H1 (cell line): ENCODE results near the gene RNASE4. TPM values are rescaled to one million over a fixed set of nuclear protein-coding genes. Genes with fewer than 3 reads are reported as not detected.

Experiments used
- CTCF ChIA-PET: fragments of 300-600 bp; sonication (Branson Sonifier 250); formaldehyde crosslinking; loops from one replicate; lab custom pipeline; 2021; ENCODE audit not compliant: partially characterized antibody; lab: Charles Lee
- POLR2A ChIA-PET: fragments of 300-600 bp; sonication (Branson Sonifier 250); formaldehyde crosslinking; loops from one replicate; lab custom pipeline; 2021; ENCODE audit warnings: inconsistent platforms; ENCODE audit not compliant: partially characterized antibody; lab: Charles Lee
- DNase-seq, 2 experiments: peaks; one replicate each; pipeline versions ENCODE4 v3.0.0 to v3.0.0-alpha.2; 2010 to 2022; ENCODE audit warnings: low spot score in 2 of 2, low read depth in 1 of 2, mixed read lengths in 1 of 2
- FAIRE-seq: peaks from 2 replicates; lab custom pipeline; 2011; peaks lifted over from hg19 to GRCh38; lab: Jason Lieb, UNC
- H2AFZ ChIP-seq: 2 replicates; pipeline ENCODE4 v1.8.1; 2012; ENCODE audit warnings: low read length, inconsistent platforms
- H2AK5ac ChIP-seq: 2 replicates; pipeline ENCODE4 v1.6.1; 2013; ENCODE audit warnings: low read depth, low read length
- H2BK120ac ChIP-seq: replicated peaks from 2 replicates; pipeline ENCODE3; 2013; ENCODE audit warnings: low read depth, low read length, inconsistent platforms
- H2BK12ac ChIP-seq: 2 replicates; pipeline ENCODE4 v1.6.1; 2013; ENCODE audit warnings: low read depth, low read length
- H2BK15ac ChIP-seq: 2 replicates; pipeline ENCODE4 v1.6.1; 2013; ENCODE audit warnings: low read length
- H2BK20ac ChIP-seq: 2 replicates; pipeline ENCODE4 v1.6.1; 2013; ENCODE audit warnings: low read length
- H2BK5ac ChIP-seq: 2 replicates; pipeline ENCODE4 v1.6.1; 2013; ENCODE audit warnings: low read depth, low read length
- H3K14ac ChIP-seq: 2 replicates; pipeline ENCODE4 v1.6.1; 2013; ENCODE audit warnings: inconsistent platforms; ENCODE audit not compliant: insufficient read length
- H3K18ac ChIP-seq: 2 replicates; pipeline ENCODE4 v1.6.1; 2013; ENCODE audit warnings: low read length; ENCODE audit errors: extremely low read depth
- H3K23ac ChIP-seq: 2 replicates; pipeline ENCODE4 v1.6.1; 2013; ENCODE audit warnings: inconsistent platforms; ENCODE audit not compliant: insufficient read length
- H3K23me2 ChIP-seq: 2 replicates; pipeline ENCODE4 v1.6.1; 2013; ENCODE audit warnings: low read depth, low read length
- H3K27ac ChIP-seq: 2 replicates; pipeline ENCODE4 v1.6.1; 2011; ENCODE audit warnings: low read depth, low read length, inconsistent platforms
- H3K27me3 ChIP-seq, 4 experiments: replicated peaks in 1 of 4; 1 replicate in 1 of 4; 2 replicates in 3 of 4; pipeline versions ENCODE4 v1.6.1 to v1.8.1; 2011 to 2013; ENCODE audit warnings: low read length in 3 of 4, mild to moderate bottlenecking in 3 of 4, inconsistent platforms in 2 of 4, mixed read lengths in 2 of 4, moderate library complexity in 1 of 4; ENCODE audit not compliant: control insufficient read depth in 3 of 4, insufficient read depth in 3 of 4; ENCODE audit errors: extremely low read depth in 1 of 4
- H3K36me3 ChIP-seq, 4 experiments: 2 replicates each; pipeline versions ENCODE4 v1.6.1 to v1.8.1; 2011 to 2013; ENCODE audit warnings: mild to moderate bottlenecking in 4 of 4, low read length in 3 of 4, moderate library complexity in 2 of 4, control low read depth in 1 of 4, inconsistent platforms in 1 of 4; ENCODE audit not compliant: insufficient read depth in 4 of 4, control insufficient read depth in 2 of 4
- H3K4ac ChIP-seq: replicated peaks from 2 replicates; pipeline ENCODE3; 2013; ENCODE audit warnings: low read length, low read depth, mixed read lengths, inconsistent platforms; ENCODE audit not compliant: insufficient read length
- H3K4me1 ChIP-seq, 4 experiments: replicated peaks in 1 of 4; 1 replicate in 1 of 4; 2 replicates in 3 of 4; pipeline versions ENCODE4 v1.6.1 to v1.8.1; 2011 to 2013; ENCODE audit warnings: low read length in 3 of 4, inconsistent platforms in 2 of 4, mixed read lengths in 1 of 4; ENCODE audit not compliant: insufficient read depth in 4 of 4, control insufficient read depth in 3 of 4
- H3K4me2 ChIP-seq, 2 experiments: 2 replicates each; pipeline versions ENCODE4 v1.6.1 to v1.8.1; 2011 to 2013; ENCODE audit warnings: low read depth in 2 of 2, low read length in 2 of 2, control low read depth in 1 of 2, inconsistent platforms in 1 of 2, mild to moderate bottlenecking in 1 of 2; ENCODE audit not compliant: insufficient read depth in 1 of 2
- H3K4me3 ChIP-seq, 4 experiments: fragments of 200-600, 300-600 bp in 1 of 4; sonication (generic), shearing (Covaris generic), sonication (Bioruptor Twin) in 1 of 4; 2 replicates each; pipeline versions ENCODE4 v1.5.1 to v1.8.1; 2011 to 2016; ENCODE audit warnings: low read length in 4 of 4, low read depth in 3 of 4, control low read depth in 2 of 4, inconsistent platforms in 2 of 4, mild to moderate bottlenecking in 2 of 4, mixed read lengths in 1 of 4, moderate library complexity in 1 of 4; ENCODE audit not compliant: insufficient read depth in 2 of 4; ENCODE audit errors: extremely low read depth in 1 of 4
- H3K56ac ChIP-seq: replicated peaks from 2 replicates; pipeline ENCODE3; 2013; ENCODE audit warnings: low read depth, mild to moderate bottlenecking, mixed read lengths, low read length, inconsistent platforms; ENCODE audit not compliant: insufficient read length
- H3K79me1 ChIP-seq: 2 replicates; pipeline ENCODE4 v1.6.1; 2013; ENCODE audit warnings: low read depth, low read length, control low read depth
- H3K79me2 ChIP-seq, 2 experiments: 2 replicates each; pipeline versions ENCODE4 v1.6.1 to v1.8.1; 2012 to 2013; ENCODE audit warnings: low read length in 2 of 2, mild to moderate bottlenecking in 2 of 2, inconsistent platforms in 1 of 2; ENCODE audit not compliant: insufficient read depth in 2 of 2, control insufficient read depth in 1 of 2
- H3K9ac ChIP-seq, 4 experiments: replicated peaks in 1 of 4; 1 replicate in 1 of 4; 2 replicates in 3 of 4; pipeline versions ENCODE4 v1.6.1 to v1.8.1; 2011 to 2013; ENCODE audit warnings: low read depth in 3 of 4, low read length in 3 of 4, control low read depth in 2 of 4, mild to moderate bottlenecking in 2 of 4, moderate library complexity in 2 of 4, inconsistent platforms in 1 of 4; ENCODE audit errors: extremely low read depth in 1 of 4
- H3K9me3 ChIP-seq, 2 experiments: 2 replicates each; pipeline versions ENCODE4 v1.6.1 to v1.8.1; 2012 to 2013; ENCODE audit warnings: mild to moderate bottlenecking in 2 of 2, moderate library complexity in 2 of 2, control low read depth in 1 of 2, inconsistent platforms in 1 of 2, low read depth in 1 of 2, low read length in 1 of 2, mixed read lengths in 1 of 2; ENCODE audit not compliant: insufficient read depth in 2 of 2
- H4K20me1 ChIP-seq, 2 experiments: replicated peaks in 1 of 2; 2 replicates each; pipeline versions ENCODE3 to v1.8.1; 2011 to 2013; ENCODE audit warnings: inconsistent platforms in 2 of 2, low read length in 2 of 2, mild to moderate bottlenecking in 1 of 2; ENCODE audit not compliant: insufficient read depth in 2 of 2, control insufficient read depth in 1 of 2
- H4K5ac ChIP-seq: 2 replicates; pipeline ENCODE4 v1.6.1; 2013; ENCODE audit warnings: low read length, low read depth, mixed read lengths, inconsistent platforms; ENCODE audit not compliant: insufficient read length
- H4K8ac ChIP-seq: 2 replicates; pipeline ENCODE4 v1.8.0; 2013; ENCODE audit warnings: mild to moderate bottlenecking, moderate library complexity, low read length, inconsistent platforms; ENCODE audit not compliant: insufficient read depth; ENCODE audit errors: extremely low read depth
- H4K91ac ChIP-seq: replicated peaks from 2 replicates; pipeline ENCODE3; 2013; ENCODE audit warnings: low read length, mixed read lengths, inconsistent platforms; ENCODE audit not compliant: insufficient read length
- BRCA1 ChIP-seq: IDR thresholded peaks from 2 replicates; pipeline ENCODE4 v1.6.1; 2012; ENCODE audit warnings: low read depth, low read length, improper control_type of control experiment
- CHD1 ChIP-seq: IDR thresholded peaks from 2 replicates; pipeline ENCODE4 v1.6.1; 2012; ENCODE audit warnings: low read depth, low read length, improper control_type of control experiment
- EP300 ChIP-seq, 2 experiments: IDR thresholded peaks; 1 replicate in 1 of 2; 2 replicates in 1 of 2; pipeline ENCODE4 v1.6.1; 2011 to 2012; ENCODE audit warnings: low read depth in 2 of 2, low read length in 2 of 2, mild to moderate bottlenecking in 2 of 2, borderline replicate concordance in 1 of 2, inconsistent platforms in 1 of 2, moderate library complexity in 1 of 2
- GTF2F1 ChIP-seq: IDR thresholded peaks from 2 replicates; pipeline ENCODE4 v1.6.1; 2012; ENCODE audit warnings: low read depth, low read length, improper control_type of control experiment, borderline replicate concordance
- JUND ChIP-seq: IDR thresholded peaks from 2 replicates; pipeline ENCODE4 v1.6.1; 2011; ENCODE audit warnings: mild to moderate bottlenecking, improper control_type of control experiment, low read length
- MAFK ChIP-seq: IDR thresholded peaks from 2 replicates; pipeline ENCODE4 v1.6.1; 2012; ENCODE audit warnings: low read depth, mild to moderate bottlenecking, improper control_type of control experiment, low read length
- POU5F1 ChIP-seq: IDR thresholded peaks from 2 replicates; pipeline ENCODE4 v1.6.1; 2011; ENCODE audit warnings: low read depth, mild to moderate bottlenecking, low read length, moderate library complexity
- RFX5 ChIP-seq: IDR thresholded peaks from 2 replicates; pipeline ENCODE4 v1.6.1; 2011; ENCODE audit warnings: low read depth, low read length, improper control_type of control experiment, borderline replicate concordance
- SIN3A ChIP-seq, 2 experiments: IDR thresholded peaks in 1 of 2; conservative IDR thresholded peaks in 1 of 2; 2 replicates each; pipeline ENCODE4 v1.6.1; 2011 to 2012; ENCODE audit warnings: low read length in 2 of 2, improper control_type of control experiment in 1 of 2, low read depth in 1 of 2, mild to moderate bottlenecking in 1 of 2
- SP1 ChIP-seq: IDR thresholded peaks from 2 replicates; pipeline ENCODE4 v1.6.1; 2011; ENCODE audit warnings: low read depth, low read length
- ZNF274 ChIP-seq: IDR thresholded peaks from 2 replicates; pipeline ENCODE4 v1.7.0; 2012; ENCODE audit warnings: low read length, borderline replicate concordance; ENCODE audit errors: extremely low read depth
- WGBS, 2 experiments: shearing (Covaris generic) in 1 of 2; methylation state at CpG; one replicate each; pipeline versions ENCODE4 v1.1.6 to v1.1.7; 2013 to 2015; ENCODE audit warnings: low lambda C conversion rate in 2 of 2, mixed read lengths in 2 of 2, inconsistent platforms in 1 of 2, low coverage in 1 of 2, missing lambda C conversion rate in 1 of 2; ENCODE audit not compliant: insufficient replicate concordance in 2 of 2, insufficient coverage in 1 of 2, insufficient read length in 1 of 2; ENCODE audit errors: extremely low coverage in 1 of 2, missing lambda C conversion rate in 1 of 2; 5-methylcytosine and 5-hydroxymethylcytosine counted together
- polyA plus RNA-seq, 7 experiments: library from polyadenylated mRNA; depleted of rRNA in 3 of 7; stranded (reverse) in 5 of 7; unstranded in 2 of 7; fragments of >200 nt in 5 of 7; fragments of 200-250 nt in 2 of 7; gene quantifications; 1 replicate in 5 of 7; 2 replicates in 1 of 7; 4 replicates in 1 of 7; pipeline versions ENCODE4 v1.2.1 to v1.2.3, GENCODE V29; 2011 to 2013; ENCODE audit warnings: missing spikeins in 2 of 7, mixed read lengths in 2 of 7
- total RNA-seq: library from RNA; stranded (reverse); fragmentation: NEBNext Ultra II Directional; extraction: Animal tissue kit (Norgen Biotek cat#: 25700); gene quantifications from 2 replicates; pipeline ENCODE4 v1.2.1, GENCODE V29; 2021

The RNASE4 gene
- total and polyA plus RNA-seq, 2 of the 8 experiments (the other 6 are each of a cell fraction or from before 2014, with no cell fraction given) = 0.61 to 3.5 TPM

- no peak overlapping the region for H2BK20ac ChIP-seq
- H2BK15ac ChIP-seq = peak overlapping the region; percentile 62; the same call in 1 of the 2 replicates
- no peak overlapping the region; the same call in 1 of the 2 replicates for H2BK5ac ChIP-seq
- H2AFZ ChIP-seq = peak overlapping the region; percentile 97
- H3K36me3 ChIP-seq = no peaks in the 10 kb centered on the region
- H3K27ac ChIP-seq = peak overlapping the region; percentile 62; the same call in 1 of the 2 replicates
- H2BK12ac ChIP-seq = no peak overlapping the region
- H3K18ac ChIP-seq = 0 out of 2 replicates have a peak overlapping the region, but pooled peaks have one; percentile 72
- H3K23me2 ChIP-seq = peaks cover 27% of the 10 kb centered on the region
- H3K14ac ChIP-seq = no peak overlapping the region
- no peaks in the 10 kb centered on the region for H3K79me2 ChIP-seq
- no peaks in the 10 kb centered on the region for H3K79me1 ChIP-seq
- H3K4ac ChIP-seq = no peak overlapping the region
- peak overlapping the region; percentile 67 to 99 (median 98) for H3K4me3 ChIP-seq
- H3K56ac ChIP-seq = peak overlapping the region; percentile 5
- no peaks in the 10 kb centered on the region for H4K20me1 ChIP-seq
- peak overlapping the region; percentile 31 for H4K5ac ChIP-seq
- H2AK5ac ChIP-seq = no peak overlapping the region
- ChIA-PET CTCF (interaction anchor here (0.8 to 16.7 kb wide), 16 partner anchors 10 to 411 kb away, joined by 3 to 282 read pairs (median 6); partner anchors contain the start of genes PARP2 and RNASE1), POLR2A (interaction anchor here (0.9 to 3.2 kb wide), 13 partner anchors 13 to 349 kb away, joined by 3 to 17 read pairs (median 6); partner anchors contain the start of genes APEX1 and OSGEP)
- H2BK120ac ChIP-seq = no peak overlapping the region
- 2% methylated on average over 25 of the region's 25 CpGs; no CpG with 5 or more reads in 1 of the 2 experiments for WGBS, 2 experiments
- peak overlapping the region; percentile 8 to 84 (median 74) for H3K9ac ChIP-seq
- H3K9me3 ChIP-seq = no peaks in the 10 kb centered on the region
- FAIRE-seq = peak; percentile 91
- H3K4me1 ChIP-seq = peaks cover 0 to 6% (median 4%) of the 10 kb centered on the region in 4 experiments; a peak in 5 of 7 replicates
- H3K27me3 ChIP-seq = no peaks in the 10 kb centered on the region
- peak overlapping the region; percentile 14 for H4K91ac ChIP-seq
- DNase-seq = peak in 1 of 2 experiments; percentile 97
- H4K8ac ChIP-seq = no peak overlapping the region
- H3K23ac ChIP-seq = no peak overlapping the region
- peak overlapping the region; percentile 60 to 79 for H3K4me2 ChIP-seq
- TF ChIP-seq BRCA1 (no peak), ZNF274 (no peak), MAFK (peak; percentile 96; the same call in 1 of the 2 replicates), EP300 (IDR thresholded peaks at IDR 0.05; ENCODE audit: borderline replicate concordance in 1 of 2, low read depth in 2 of 2, low read length in 2 of 2) (no peak), RFX5 (0 out of 2 replicates have a peak, but pooled peaks have one; percentile 25), POU5F1 (peak; percentile 79; the same call in 1 of the 2 replicates), SIN3A (conservative IDR thresholded peaks at IDR 0.05 in 1 of 2, IDR thresholded peaks at IDR 0.05 in 1 of 2; ENCODE audit: low read depth in 1 of 2, low read length in 2 of 2) (peak; percentile 69 to 71; a peak in 1 of 4 replicates), GTF2F1 (no peak), CHD1 (no peak), SP1 (peak; percentile 89), JUND (no peak)
Observed at GRCh38 chr14:20681348-20682126, 2.8 kb upstream of the RNASE4 start.
